Testis (tissue), 2 donors: ENCODE data around the gene CSF2.

ENCODE experiments used
- CTCF ChIP-seq, 3 experiments: fragments of 450-650 bp in 2 of 3; fragments of 200-600 bp in 1 of 3; sonication (generic) in 1 of 3; IDR thresholded peaks; one replicate each; pipeline ENCODE4 v1.5.1; 2016 to 2019; ENCODE audit warnings: antibody characterized with exemption in 3 of 3, mild to moderate bottlenecking in 2 of 3, moderate library complexity in 1 of 3
- POLR2A ChIP-seq: fragments of 450-650 bp; IDR thresholded peaks from one replicate; pipeline ENCODE4 v1.6.1; 2017; ENCODE audit warnings: antibody characterized with exemption, mild to moderate bottlenecking, moderate library complexity

GRCh38 chr5:132089363-132089762 is 15.8 kb downstream of the CSF2 start:
- TF ChIP-seq CTCF (IDR thresholded peaks at IDR 0.05): no peak
- no peak for TF ChIP-seq POLR2A
